Psoas muscle (tissue), 8 donors: Measurements from ENCODE around the gene ZCCHC7. TPM values are rescaled to one million over a fixed set of nuclear protein-coding genes. Genes with fewer than 3 reads are reported as not detected.

Source experiments
- ATAC-seq, 4 donors: fragments of 200-7000 bp; cut with Tn5 transposase; one replicate each; pipeline ENCODE4 v1.9.1; 2020; ENCODE audit warnings: moderate library complexity in 3 of 4, mild to moderate bottlenecking in 2 of 4
- DNase-seq, 2 donors: peaks; one replicate each; pipeline ENCODE4 v3.0.0-alpha.2; 2020
- H3K27ac ChIP-seq: fragments of 200-600 bp; one replicate; pipeline ENCODE4 v1.8.0; 2022
- H3K27me3 ChIP-seq, 3 donors: fragments of 200-600 bp in 1 of 3; one replicate each; pipeline versions ENCODE4 v1.6.1 to v1.8.0; 2013 to 2022; ENCODE audit warnings: low read length in 2 of 3, mild to moderate bottlenecking in 2 of 3, moderate library complexity in 1 of 3; ENCODE audit not compliant: insufficient read depth in 3 of 3
- H3K36me3 ChIP-seq, 2 donors: fragments of 200-600 bp in 1 of 2; one replicate each; pipeline versions ENCODE4 v1.6.1 to v1.8.0; 2013 to 2022; ENCODE audit warnings: low read depth in 1 of 2, mild to moderate bottlenecking in 1 of 2, moderate library complexity in 1 of 2; ENCODE audit not compliant: insufficient read depth in 1 of 2
- H3K4me1 ChIP-seq: fragments of 200-600 bp; one replicate; pipeline ENCODE4 v1.8.0; 2022
- H3K4me3 ChIP-seq: fragments of 200-600 bp; one replicate; pipeline ENCODE4 v1.8.0; 2022; ENCODE audit warnings: mild to moderate bottlenecking
- H3K9me3 ChIP-seq: fragments of 200-600 bp; one replicate; pipeline ENCODE4 v1.8.0; 2022
- CTCF ChIP-seq: fragments of 200-600 bp; IDR thresholded peaks from one replicate; pipeline ENCODE4 v1.8.0; 2022; ENCODE audit warnings: antibody characterized with exemption
- WGBS, 3 donors: extraction: QIAGEN DNeasy Blood & Tissue Kit; methylation state at CpG; one replicate each; pipeline versions ENCODE4 v1.1.6 to v1.1.7; 2013; 5-methylcytosine and 5-hydroxymethylcytosine counted together
- intact Hi-C, 2 donors: fragments of 100-400 bp; cut with DNase I; formaldehyde crosslinking; loops; one replicate each; pipeline versions ENCODE4 v1.11.0 to v1.14.2; 2022
- polyA plus RNA-seq, 3 donors: library from polyadenylated mRNA; stranded (reverse); fragments of 200-250 nt; gene quantifications; one replicate each; pipeline ENCODE4 v1.2.3, GENCODE V29; 2013
- total RNA-seq, 4 donors: library from RNA; stranded (reverse); fragmentation: NEBNext Ultra II Directional in 2 of 4; extraction: Animal tissue kit (Norgen Biotek cat#: 25700) in 2 of 4; gene quantifications; one replicate each; pipeline versions ENCODE4 v1.2.1 to v1.2.4, GENCODE V29; 2021 to 2023
- donor health status: healthy with polysubstance abuse.
- donor health status: DM: no; HTN: no; CAD: no; lungs with moderate emphysema.
- donor health status: Bipolar disorder and iron deficiency.
- donor health status: healthy.
- donor health status: DM: yes; HTN: yes; CAD: no.
- donor health status: DM: no; HTN: no; CAD: no.
- donor health status: DM: no; HTN: no; CAD: no.
- donor health status: DM: yes; HTN: yes; CAD: no.

Gene ZCCHC7
- total and polyA plus RNA-seq, 7 donors: 6.2 to 10.3 (median 7.3) TPM

GRCh38 chr9:37341704-37342103 is 221.3 kb downstream of the ZCCHC7 start:
- intact Hi-C loops: no loop called here
- no peak for TF ChIP-seq CTCF
- no peak overlapping the region for H3K4me3 ChIP-seq
- DNase-seq: no peak
- H3K36me3 ChIP-seq: no peaks in the 10 kb centered on the region
- no peaks in the 10 kb centered on the region for H3K4me1 ChIP-seq
- 96 to 100% (median 98%) methylated on average over 2 of the region's 2 CpGs for WGBS, 3 donors
- H3K27me3 ChIP-seq: no peaks in the 10 kb centered on the region
- no peak overlapping the region for H3K27ac ChIP-seq
- ATAC-seq: no peak
- H3K9me3 ChIP-seq: no peaks in the 10 kb centered on the region

GRCh38 chr9:37342493-37342892 is 222.1 kb downstream of the ZCCHC7 start:
- WGBS, 3 donors: 94 to 99% (median 98%) methylated on average over 2 of the region's 2 CpGs
- Histone ChIP-seq H3K4me3 (no peak overlapping the region), H3K9me3 (no peaks in the 10 kb centered on the region), H3K27me3 (no peaks in the 10 kb centered on the region), H3K4me1 (no peaks in the 10 kb centered on the region), H3K27ac (no peak overlapping the region), H3K36me3 (no peaks in the 10 kb centered on the region)
- ATAC-seq: no peak
- intact Hi-C loops: no loop called here
- TF ChIP-seq CTCF: no peak
- DNase-seq: no peak

- TF ChIP-seq CTCF: no peak
- no peak for DNase-seq
- intact Hi-C loops: no loop called here
- Histone ChIP-seq H3K4me3 (no peak overlapping the region), H3K36me3 (no peaks in the 10 kb centered on the region), H3K4me1 (no peaks in the 10 kb centered on the region), H3K9me3 (no peaks in the 10 kb centered on the region), H3K27ac (no peak overlapping the region), H3K27me3 (no peaks in the 10 kb centered on the region)
- no peak for ATAC-seq
- 77 to 86% (median 85%) methylated on average over 5 of the region's 5 CpGs for WGBS, 3 donors
These were observed 222.5 kb downstream of the ZCCHC7 start for GRCh38 chr9:37342895-37343294.

- Histone ChIP-seq H3K36me3 (no peaks in the 10 kb centered on the region), H3K27me3 (no peaks in the 10 kb centered on the region), H3K4me1 (no peaks in the 10 kb centered on the region), H3K27ac (no peak overlapping the region), H3K4me3 (no peak overlapping the region), H3K9me3 (no peaks in the 10 kb centered on the region)
- intact Hi-C loops: no loop called here
- ATAC-seq (no peak), DNase-seq (no peak)
- WGBS, 3 donors: 88 to 100% (median 100%) methylated on average over 1 of the region's 1 CpG
- no peak for TF ChIP-seq CTCF
These were observed 223.3 kb downstream of the ZCCHC7 start for GRCh38 chr9:37343724-37344123.

- intact Hi-C loops: no loop called here
- H3K27me3 ChIP-seq: no peaks in the 10 kb centered on the region
- H3K4me3 ChIP-seq: no peak overlapping the region
- no peak for TF ChIP-seq CTCF
- DNase-seq (no peak), ATAC-seq (no peak)
- no peak overlapping the region for H3K27ac ChIP-seq
- H3K36me3 ChIP-seq: no peaks in the 10 kb centered on the region
- H3K4me1 ChIP-seq: no peaks in the 10 kb centered on the region
- WGBS, 3 donors: 89 to 95% (median 94%) methylated on average over 3 of the region's 3 CpGs
- H3K9me3 ChIP-seq: no peaks in the 10 kb centered on the region
These were observed 224.7 kb downstream of the ZCCHC7 start for GRCh38 chr9:37345038-37345437.
